Measurements from ENCODE around the gene CITED1. TPM values are rescaled to one million over a fixed set of nuclear protein-coding genes. Genes with fewer than 3 reads are reported as not detected.

Gene CITED1
- total and polyA plus RNA-seq, 2 experiments from 2014 or later, result not detected

- in situ Hi-C loops (cut with MboI), result no loop called here
- Histone ChIP-seq H3K9me3 (ENCODE audit: low read depth) (no peaks in the 10 kb centered on the region), H3K4me1 (ENCODE audit: insufficient read depth) (peaks cover 10% of the 10 kb centered on the region; the same call in 1 of the 2 replicates), H3K27ac (no peak overlapping the region), H3K79me2 (ENCODE audit: insufficient read depth) (no peaks in the 10 kb centered on the region), H3K9me2 (ENCODE audit: insufficient read depth) (no peaks in the 10 kb centered on the region), H3K4me2 (ENCODE audit: unreplicated experiment) (no peak overlapping the region), H3K9ac (no peak overlapping the region), H3K27me3 (replicated peaks; ENCODE audit: insufficient read depth) (no peaks in the 10 kb centered on the region), H4K20me1 (ENCODE audit: insufficient read depth) (no peaks in the 10 kb centered on the region), H3K4me3 (no peak overlapping the region), H2AFZ (no peak overlapping the region), H3F3A (ENCODE audit: insufficient read depth) (0 out of 2 replicates have a peak, but pooled peaks cover 8% of the 10 kb centered on the region), H3K36me3 (ENCODE audit: low read depth) (no peaks in the 10 kb centered on the region)
- DNase-seq, result no peak
- no peak for TF ChIP-seq EZH2phosphoT487 (IDR thresholded peaks at IDR 0.05; ENCODE audit: insufficient read depth, low read depth)
- no peak for TF ChIP-seq EZH2 (IDR thresholded peaks at IDR 0.05; ENCODE audit: insufficient read depth, poor library complexity, severe bottlenecking)
- 98 to 100% methylated on average over 5 of the region's 5 CpGs for WGBS, 2 experiments (ENCODE audit: low coverage in 1 of 2, low lambda C conversion rate in 2 of 2, missing lambda C conversion rate in 2 of 2)
Observed at GRCh38 chrX:72348247-72348979, 42.7 kb upstream of the CITED1 start.

DNA sequence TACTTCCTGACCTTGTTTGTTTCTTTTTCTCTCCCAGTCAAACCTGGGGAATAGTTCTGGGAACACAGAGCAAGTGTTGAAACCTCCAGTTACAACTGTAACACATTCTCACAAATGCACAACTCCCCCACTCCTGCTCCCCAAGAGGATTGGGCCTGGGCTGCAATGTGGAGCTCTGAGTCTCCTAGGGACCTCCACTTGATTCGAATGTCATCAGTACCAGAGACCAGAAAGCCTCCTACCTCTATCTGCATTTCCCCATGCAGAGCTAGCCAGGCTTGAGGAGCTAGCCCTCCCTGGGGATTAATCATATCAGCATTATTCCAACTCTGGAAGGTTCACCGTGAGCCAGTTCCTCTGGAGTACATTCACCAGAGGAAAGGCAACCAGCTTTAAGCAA lies 41.7 kb upstream of the CITED1 start:
- H4K20me1 ChIP-seq (ENCODE audit: insufficient read depth), result no peaks in the 10 kb centered on the region
- H3K79me2 ChIP-seq (ENCODE audit: insufficient read depth), result no peaks in the 10 kb centered on the region
- 97 to 100% methylated on average over 2 of the region's 2 CpGs for WGBS, 2 experiments (ENCODE audit: low coverage in 1 of 2, low lambda C conversion rate in 2 of 2, missing lambda C conversion rate in 2 of 2)
- no peaks in the 10 kb centered on the region for H3K9me3 ChIP-seq (ENCODE audit: low read depth)
- in situ Hi-C loops (cut with MboI), result no loop called here
- TF ChIP-seq EZH2 (IDR thresholded peaks at IDR 0.05; ENCODE audit: insufficient read depth, poor library complexity, severe bottlenecking) (no peak), EZH2phosphoT487 (IDR thresholded peaks at IDR 0.05; ENCODE audit: insufficient read depth, low read depth) (no peak)
- H2AFZ ChIP-seq, result no peak overlapping the region
- H3K9me2 ChIP-seq (ENCODE audit: insufficient read depth), result no peaks in the 10 kb centered on the region
- no peak overlapping the region for H3K4me2 ChIP-seq (ENCODE audit: unreplicated experiment)
- no peaks in the 10 kb centered on the region for H3K27me3 ChIP-seq (replicated peaks; ENCODE audit: insufficient read depth)
- H3K27ac ChIP-seq, result no peak overlapping the region
- H3K9ac ChIP-seq, result no peak overlapping the region
- no peak for DNase-seq
- H3K36me3 ChIP-seq (ENCODE audit: low read depth), result no peaks in the 10 kb centered on the region
- 0 out of 2 replicates have a peak, but pooled peaks cover 6% of the 10 kb centered on the region for H3F3A ChIP-seq (ENCODE audit: insufficient read depth)
- peaks cover 10% of the 10 kb centered on the region; the same call in 1 of the 2 replicates for H3K4me1 ChIP-seq (ENCODE audit: insufficient read depth)
- H3K4me3 ChIP-seq, result no peak overlapping the region

- Histone ChIP-seq H3F3A (ENCODE audit: insufficient read depth) (no peaks in the 10 kb centered on the region), H3K36me3 (ENCODE audit: low read depth) (no peaks in the 10 kb centered on the region), H3K9me3 (ENCODE audit: low read depth) (no peaks in the 10 kb centered on the region), H2AFZ (no peak overlapping the region), H4K20me1 (ENCODE audit: insufficient read depth) (no peaks in the 10 kb centered on the region), H3K9me2 (ENCODE audit: insufficient read depth) (no peaks in the 10 kb centered on the region), H3K79me2 (ENCODE audit: insufficient read depth) (no peaks in the 10 kb centered on the region), H3K9ac (no peak overlapping the region), H3K27ac (no peak overlapping the region), H3K4me1 (ENCODE audit: insufficient read depth) (peaks cover 2% of the 10 kb centered on the region; the same call in 1 of the 2 replicates), H3K27me3 (replicated peaks; ENCODE audit: insufficient read depth) (no peaks in the 10 kb centered on the region), H3K4me2 (ENCODE audit: unreplicated experiment) (no peak overlapping the region), H3K4me3 (no peak overlapping the region)
- in situ Hi-C loops (cut with MboI), result no loop called here
- WGBS, 2 experiments (ENCODE audit: low coverage in 1 of 2, low lambda C conversion rate in 2 of 2, missing lambda C conversion rate in 2 of 2), result 98 to 100% methylated on average over 4 to 6 of the region's 6 CpGs
- no peak for DNase-seq
- TF ChIP-seq EZH2phosphoT487 (IDR thresholded peaks at IDR 0.05; ENCODE audit: insufficient read depth, low read depth), result no peak
- TF ChIP-seq EZH2 (IDR thresholded peaks at IDR 0.05; ENCODE audit: insufficient read depth, poor library complexity, severe bottlenecking), result no peak
Observed at GRCh38 chrX:72346302-72346949, 40.7 kb upstream of the CITED1 start.

DNA sequence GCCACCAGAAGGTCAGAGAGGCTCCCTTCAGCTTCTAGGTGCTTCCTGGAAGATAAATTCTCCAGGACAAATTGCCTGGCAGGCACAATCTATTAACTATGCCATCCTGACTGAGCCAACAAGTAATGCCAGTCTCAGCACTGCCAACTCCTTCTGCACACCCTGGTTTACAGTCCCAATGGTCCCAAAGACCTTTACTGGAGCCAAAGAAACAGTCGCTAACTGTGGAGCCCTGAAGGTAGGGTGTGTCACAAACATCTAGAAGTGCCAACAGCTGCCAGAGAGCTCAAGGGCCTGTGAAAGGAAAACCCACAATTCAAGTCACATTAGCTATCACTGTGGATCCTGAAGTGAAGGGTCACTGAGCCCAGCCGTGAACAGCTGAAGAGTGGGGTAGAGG lies 34.9 kb upstream of the CITED1 start:
- Histone ChIP-seq H3K27me3 (replicated peaks; ENCODE audit: insufficient read depth) (no peaks in the 10 kb centered on the region), H3K4me2 (ENCODE audit: unreplicated experiment) (no peak overlapping the region), H3K36me3 (ENCODE audit: low read depth) (no peaks in the 10 kb centered on the region), H3K9ac (no peak overlapping the region), H3K79me2 (ENCODE audit: insufficient read depth) (no peaks in the 10 kb centered on the region), H3K9me3 (ENCODE audit: low read depth) (no peaks in the 10 kb centered on the region), H2AFZ (no peak overlapping the region), H3K4me3 (no peak overlapping the region), H3K27ac (no peak overlapping the region), H3K4me1 (ENCODE audit: insufficient read depth) (no peaks in the 10 kb centered on the region), H3F3A (ENCODE audit: insufficient read depth) (no peaks in the 10 kb centered on the region), H4K20me1 (ENCODE audit: insufficient read depth) (no peaks in the 10 kb centered on the region), H3K9me2 (ENCODE audit: insufficient read depth) (no peaks in the 10 kb centered on the region)
- no peak for TF ChIP-seq EZH2phosphoT487 (IDR thresholded peaks at IDR 0.05; ENCODE audit: insufficient read depth, low read depth)
- TF ChIP-seq EZH2 (IDR thresholded peaks at IDR 0.05; ENCODE audit: insufficient read depth, poor library complexity, severe bottlenecking), result no peak
- in situ Hi-C loops (cut with MboI), result no loop called here
- no peak for DNase-seq
- 100% methylated on average over 2 of the region's 2 CpGs for WGBS, 2 experiments (ENCODE audit: low coverage in 1 of 2, low lambda C conversion rate in 2 of 2, missing lambda C conversion rate in 2 of 2)
